WTC11 (cell line): ENCODE measurements around the gene ZNF774.

Experiments used
- JUN ChIP-seq: sonication (generic); formaldehyde crosslinking; IDR thresholded peaks from 2 replicates; pipeline ENCODE4 v1.8.0; 2023; ENCODE audit warnings: mild to moderate bottlenecking, missing genetic modification reagents
- SP1 ChIP-seq: sonication (generic); formaldehyde crosslinking; conservative IDR thresholded peaks from 2 replicates; pipeline ENCODE4 v1.8.1; 2022; ENCODE audit warnings: missing genetic modification reagents
- ZNF423 ChIP-seq: fragments of 250-450 bp; sonication (Bioruptor Pico); IDR thresholded peaks from 2 replicates; pipeline ENCODE4 v2.1.2; 2022; ENCODE audit warnings: mild to moderate bottlenecking, moderate library complexity
- TF ChIP-seq, protein P1 (sequence below): fragments of 200-600 bp; IDR thresholded peaks from 2 replicates; pipeline ENCODE4 v1.8.0; 2022; ENCODE audit warnings: antibody characterized with exemption
- TF ChIP-seq, protein P2 (sequence below): sonication (generic); formaldehyde crosslinking; IDR thresholded peaks from 2 replicates; pipeline ENCODE4 v1.8.0; 2022; ENCODE audit warnings: mild to moderate bottlenecking, missing genetic modification reagents

DNA sequence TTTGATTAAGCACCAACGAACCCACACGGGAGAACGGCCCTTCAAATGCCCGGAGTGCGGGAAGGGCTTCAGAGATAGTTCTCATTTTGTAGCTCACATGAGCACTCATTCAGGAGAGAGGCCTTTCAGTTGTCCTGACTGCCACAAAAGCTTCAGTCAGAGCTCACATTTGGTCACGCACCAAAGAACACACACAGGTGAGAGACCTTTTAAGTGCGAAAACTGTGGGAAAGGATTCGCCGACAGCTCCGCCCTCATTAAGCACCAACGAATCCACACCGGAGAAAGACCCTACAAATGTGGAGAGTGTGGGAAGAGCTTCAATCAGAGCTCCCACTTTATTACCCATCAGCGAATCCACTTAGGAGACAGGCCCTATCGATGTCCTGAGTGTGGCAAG lies 8.7 kb downstream of the ZNF774 start:
- TF ChIP-seq, protein P1, sequence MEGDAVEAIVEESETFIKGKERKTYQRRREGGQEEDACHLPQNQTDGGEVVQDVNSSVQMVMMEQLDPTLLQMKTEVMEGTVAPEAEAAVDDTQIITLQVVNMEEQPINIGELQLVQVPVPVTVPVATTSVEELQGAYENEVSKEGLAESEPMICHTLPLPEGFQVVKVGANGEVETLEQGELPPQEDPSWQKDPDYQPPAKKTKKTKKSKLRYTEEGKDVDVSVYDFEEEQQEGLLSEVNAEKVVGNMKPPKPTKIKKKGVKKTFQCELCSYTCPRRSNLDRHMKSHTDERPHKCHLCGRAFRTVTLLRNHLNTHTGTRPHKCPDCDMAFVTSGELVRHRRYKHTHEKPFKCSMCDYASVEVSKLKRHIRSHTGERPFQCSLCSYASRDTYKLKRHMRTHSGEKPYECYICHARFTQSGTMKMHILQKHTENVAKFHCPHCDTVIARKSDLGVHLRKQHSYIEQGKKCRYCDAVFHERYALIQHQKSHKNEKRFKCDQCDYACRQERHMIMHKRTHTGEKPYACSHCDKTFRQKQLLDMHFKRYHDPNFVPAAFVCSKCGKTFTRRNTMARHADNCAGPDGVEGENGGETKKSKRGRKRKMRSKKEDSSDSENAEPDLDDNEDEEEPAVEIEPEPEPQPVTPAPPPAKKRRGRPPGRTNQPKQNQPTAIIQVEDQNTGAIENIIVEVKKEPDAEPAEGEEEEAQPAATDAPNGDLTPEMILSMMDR = no peak
- no peak for TF ChIP-seq ZNF423
- TF ChIP-seq, protein P2, sequence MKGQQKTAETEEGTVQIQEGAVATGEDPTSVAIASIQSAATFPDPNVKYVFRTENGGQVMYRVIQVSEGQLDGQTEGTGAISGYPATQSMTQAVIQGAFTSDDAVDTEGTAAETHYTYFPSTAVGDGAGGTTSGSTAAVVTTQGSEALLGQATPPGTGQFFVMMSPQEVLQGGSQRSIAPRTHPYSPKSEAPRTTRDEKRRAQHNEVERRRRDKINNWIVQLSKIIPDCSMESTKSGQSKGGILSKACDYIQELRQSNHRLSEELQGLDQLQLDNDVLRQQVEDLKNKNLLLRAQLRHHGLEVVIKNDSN (CRISPR knock-in tag) = no peak
- no peak for TF ChIP-seq JUN (CRISPR knock-in tag)
- TF ChIP-seq SP1 (CRISPR knock-in tag) = no peak
